Measurements from ENCODE around the gene WDR20.
"Not testable (repeated sequence)": the region's sequence is repeated elsewhere in the genome, so short reads cannot be mapped to it uniquely, and the experiment has no call there.

The WDR20 gene

DNA sequence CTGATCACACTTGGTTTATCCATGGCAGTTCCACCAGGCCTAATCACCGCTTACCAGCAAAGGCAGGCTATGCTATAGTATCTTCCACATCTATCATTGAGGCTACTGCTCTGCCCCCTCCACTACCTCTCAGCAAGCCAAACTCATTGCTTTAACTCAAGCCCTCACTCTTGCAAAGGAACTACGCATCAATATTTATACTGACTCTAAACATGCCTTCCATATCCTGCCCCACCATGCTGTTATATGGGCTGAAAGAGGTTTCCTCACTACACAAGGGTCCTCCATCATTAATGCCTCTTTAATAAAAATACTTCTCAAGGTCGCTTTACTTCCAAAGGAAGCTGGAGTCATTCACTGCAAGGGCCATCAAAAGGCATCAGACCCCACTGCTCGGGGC is 104.1 kb downstream of the WDR20 start:
- not testable (repeated sequence) for DNase-seq

DNA sequence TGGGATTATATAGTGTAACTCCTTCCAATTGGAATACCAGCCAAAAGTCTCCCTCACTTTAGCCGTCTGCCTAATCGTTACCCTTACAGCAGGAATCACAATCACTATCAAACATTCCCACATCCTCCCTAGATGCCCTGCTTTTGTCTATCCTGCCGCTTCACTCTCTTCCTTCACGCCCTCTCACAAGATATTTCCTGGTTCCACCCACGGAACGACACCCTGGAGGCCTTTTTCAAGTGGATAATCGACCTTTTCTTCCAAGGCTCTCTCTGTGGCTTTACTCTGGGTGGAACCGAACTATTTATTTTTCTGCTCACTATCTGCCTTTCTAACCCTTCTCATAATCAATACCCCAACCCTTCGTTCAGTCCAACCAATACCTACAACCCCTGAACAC is 106.4 kb downstream of the WDR20 start:
- DNase-seq = no peak

DNA sequence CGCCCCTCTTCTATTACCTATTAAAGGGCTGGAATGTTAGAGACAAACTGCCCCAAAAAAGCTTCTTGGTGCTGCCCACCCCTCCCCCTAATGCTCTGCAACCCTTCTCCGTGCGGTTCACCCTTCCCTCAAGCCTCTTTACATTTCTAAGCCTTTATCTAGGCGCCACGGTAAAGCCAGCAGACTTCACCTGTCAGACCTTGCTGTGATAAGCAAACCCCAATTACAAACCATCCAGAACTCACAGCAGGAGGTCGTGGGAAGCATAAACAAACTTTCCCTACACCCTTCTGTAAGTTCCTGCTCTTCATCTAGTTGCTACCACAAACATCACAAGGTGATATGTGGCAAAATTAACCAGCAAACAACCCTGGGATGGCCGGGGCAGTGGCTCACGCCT is 108.4 kb downstream of the WDR20 start:
- no peak for DNase-seq

DNA sequence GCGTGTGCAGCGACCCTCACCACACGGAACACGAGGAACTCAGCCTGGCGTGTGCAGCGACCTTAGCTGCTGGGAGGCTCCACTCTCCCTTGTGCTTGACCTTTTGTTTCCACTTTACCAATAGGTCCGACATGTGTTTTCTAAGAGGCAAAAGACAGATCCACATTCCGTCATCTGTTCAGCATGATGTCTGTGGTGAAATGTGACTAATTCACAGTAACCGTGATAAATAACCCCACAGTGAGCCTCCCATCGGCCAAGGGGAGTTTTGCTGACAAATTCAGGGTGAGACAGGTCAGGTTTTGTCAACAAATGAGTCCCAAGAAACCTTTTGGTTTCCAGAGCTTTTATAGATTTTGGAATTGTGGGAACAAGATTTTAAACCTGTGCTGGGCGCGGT is 109.3 kb downstream of the WDR20 start:
- no peak for DNase-seq

DNA sequence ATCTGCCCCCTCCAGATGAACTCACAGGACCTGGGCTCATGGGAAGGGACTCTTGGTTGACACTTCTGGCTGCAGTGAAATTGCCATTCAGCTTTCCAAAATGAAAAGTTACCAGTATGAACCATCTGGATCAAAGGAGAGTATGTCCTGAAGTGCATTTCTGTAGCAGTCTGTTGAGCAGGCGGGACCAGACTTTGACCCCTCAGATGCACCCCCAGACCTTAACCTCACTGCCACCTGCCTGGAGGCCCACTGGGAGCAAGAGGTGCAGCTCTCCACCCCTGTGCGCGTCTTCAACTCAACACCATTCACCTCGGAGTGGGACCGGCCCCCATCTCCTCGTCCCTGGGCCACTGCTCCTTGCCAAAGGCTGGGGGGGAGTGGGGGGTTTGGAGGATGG is 110.3 kb downstream of the WDR20 start:
- DNase-seq = no peak

DNA sequence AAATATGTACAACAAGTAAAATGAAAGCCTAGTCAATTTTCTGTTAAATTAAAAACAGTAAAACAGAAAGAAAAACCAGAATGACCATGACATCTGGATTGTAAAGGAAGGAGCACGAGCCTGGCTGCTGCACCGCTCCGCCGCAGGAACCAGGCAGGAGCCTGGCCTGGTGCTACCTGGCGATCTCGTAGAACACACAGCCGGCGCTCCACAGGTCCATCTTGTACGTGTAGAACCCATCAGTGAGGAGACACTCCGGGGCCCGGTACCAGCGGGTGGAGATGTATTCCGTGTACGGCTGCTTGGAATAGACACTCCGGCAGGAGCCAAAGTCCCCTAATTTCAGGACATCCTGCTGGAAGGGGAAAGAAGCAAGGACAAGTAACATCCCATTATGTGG is 110.9 kb downstream of the WDR20 start:
- no peak for DNase-seq

DNA sequence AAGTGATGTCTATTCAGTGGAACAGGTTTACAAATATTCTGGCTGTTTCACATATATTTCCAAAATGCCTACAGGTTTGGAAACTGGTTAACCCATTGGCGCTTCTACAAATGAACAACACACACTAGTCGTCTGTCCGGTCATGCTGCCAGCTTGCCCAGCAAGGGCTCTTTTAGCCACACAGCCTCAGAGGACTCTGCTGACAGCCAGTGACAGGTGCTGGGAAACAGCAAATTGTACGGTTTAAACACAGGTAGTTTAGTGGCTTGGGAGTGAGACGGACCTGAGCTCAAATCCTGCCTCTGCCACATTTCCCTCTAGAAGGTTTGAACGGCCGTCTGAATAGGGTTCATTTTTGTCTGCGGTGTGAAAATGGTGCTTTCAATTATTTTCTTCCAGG is 111.5 kb downstream of the WDR20 start:
- DNase-seq = no peak

DNA sequence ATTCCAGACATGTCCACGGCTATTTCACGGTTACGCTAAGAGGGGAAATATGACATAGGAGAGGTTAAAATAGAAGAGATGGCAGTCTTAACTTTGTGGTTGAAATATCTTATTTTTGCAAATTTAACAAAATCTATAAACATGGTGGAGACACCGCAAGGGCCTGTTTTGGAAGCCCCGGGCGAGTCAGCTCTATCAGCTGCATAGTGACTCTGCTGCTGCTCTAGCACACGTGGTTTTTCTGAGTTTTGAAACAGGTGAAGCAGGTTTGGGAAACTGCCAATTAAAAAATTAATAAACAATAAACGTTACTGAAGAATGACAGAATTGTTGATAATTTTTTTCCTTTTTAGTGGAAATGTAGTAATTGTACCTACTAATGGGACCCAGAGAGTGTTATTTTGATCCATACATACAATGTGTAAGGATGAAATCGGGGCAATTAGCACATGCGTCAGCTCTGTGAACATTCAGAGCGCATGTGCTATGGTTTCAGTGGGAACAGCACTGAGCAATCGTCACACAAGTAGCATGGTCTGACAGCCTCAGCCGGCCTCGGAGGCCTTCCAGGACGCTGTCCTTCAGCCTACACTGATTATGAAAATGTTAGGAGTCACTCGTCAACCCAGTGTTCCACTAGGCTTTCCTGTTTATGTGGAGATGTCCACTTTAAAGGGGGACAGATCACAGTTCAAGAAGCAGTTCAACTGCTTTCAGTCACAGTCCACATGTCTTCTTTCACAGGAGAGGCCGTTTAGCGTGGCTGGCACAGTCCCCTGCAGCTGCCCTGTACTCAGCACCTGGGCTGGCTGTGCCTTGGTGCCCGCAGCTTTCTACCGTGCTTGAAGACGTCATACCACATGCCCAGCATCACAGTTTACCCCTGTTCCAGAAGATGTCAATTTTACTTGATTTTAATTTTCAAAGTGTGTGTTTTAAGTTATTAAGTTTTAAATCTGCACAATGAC is 113.4 kb downstream of the WDR20 start:
- DNase-seq = no peak

DNA sequence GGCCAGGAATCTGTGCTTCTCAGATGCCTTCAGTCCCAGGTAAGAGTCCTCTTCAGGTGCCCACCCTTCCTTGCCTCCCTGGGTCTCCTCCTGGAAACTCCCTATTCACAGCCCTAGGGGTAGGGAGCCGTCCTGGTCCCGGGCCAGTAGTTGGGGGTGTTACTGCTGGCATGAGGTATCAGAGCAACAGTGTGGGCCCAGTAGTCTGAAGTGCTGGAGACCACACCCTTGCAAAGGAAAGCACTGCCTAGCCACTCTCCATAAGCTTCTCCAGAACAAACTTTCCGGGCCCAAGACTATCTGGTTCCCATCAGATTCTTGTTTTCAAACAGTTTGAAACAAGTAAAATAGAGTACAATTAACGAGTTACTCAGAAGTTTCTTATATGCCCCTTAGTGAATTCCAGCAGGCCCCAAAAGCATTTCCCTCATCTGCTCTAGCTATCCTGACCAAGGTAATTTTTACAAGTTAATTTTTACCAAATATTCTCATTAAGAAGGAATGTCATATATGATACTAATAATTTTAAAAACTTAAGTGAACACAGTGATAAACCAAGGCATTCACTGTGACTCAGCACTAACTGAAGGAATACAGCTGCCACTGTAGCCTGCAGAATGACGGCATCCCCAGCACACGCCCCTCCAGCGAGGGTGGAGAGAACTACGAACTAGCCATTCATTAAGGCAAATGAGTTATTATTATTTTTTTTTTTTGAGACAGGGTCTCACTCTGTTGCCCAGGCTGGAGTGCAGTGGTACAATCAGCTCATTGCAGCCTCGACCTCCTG is 115.9 kb downstream of the WDR20 start:
- DNase-seq = no peak

DNA sequence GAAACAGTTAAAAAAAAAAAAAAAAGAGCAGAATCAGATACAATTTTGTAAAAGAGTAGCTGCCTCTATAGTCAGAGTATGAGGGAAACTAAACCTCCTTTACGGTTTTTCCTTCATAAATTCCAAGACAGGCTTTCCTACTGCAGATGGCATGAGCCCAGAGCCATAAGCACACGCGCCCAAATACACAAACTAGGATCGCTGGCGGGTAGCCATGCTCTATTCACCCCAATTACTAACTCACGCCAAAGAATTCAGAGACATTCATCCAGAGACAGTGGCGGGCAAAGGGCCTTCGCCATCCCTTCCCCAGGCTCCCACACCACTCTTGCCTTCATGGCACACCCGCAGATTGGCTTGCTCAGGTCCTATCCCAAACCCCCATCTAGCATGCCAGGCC is 117.0 kb downstream of the WDR20 start:
- DNase-seq = no peak

DNA sequence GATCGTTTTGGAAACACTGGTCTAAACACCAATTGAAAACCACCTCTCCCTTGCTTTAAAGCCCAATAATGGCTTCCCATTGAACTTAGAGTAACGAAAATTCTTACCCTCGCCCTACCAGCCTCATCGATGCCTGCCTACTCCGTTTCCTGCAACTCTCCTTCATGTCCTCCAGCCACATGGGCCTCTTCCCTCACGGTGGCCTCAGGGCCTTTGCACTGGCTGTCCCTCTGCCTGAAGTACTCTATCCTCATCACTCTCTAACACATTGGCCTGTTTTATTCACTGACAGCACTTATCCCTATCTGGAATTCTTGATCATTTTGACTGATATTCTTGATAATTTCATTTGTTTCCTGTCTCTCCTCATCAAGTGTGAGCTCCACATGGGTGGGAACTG is 118.4 kb downstream of the WDR20 start:
- DNase-seq = no peak
